ENCODE data around the gene TYK2. TPM values are rescaled to one million over a fixed set of nuclear protein-coding genes. Genes with fewer than 3 reads are reported as not detected.

TYK2 gene
- total RNA-seq, 1 donor from 2014 or later, result 71.5 TPM

- DNase-seq (ENCODE audit: low spot score), result no peak
Measured at GRCh38 chr19:10335352-10335985, 44.9 kb downstream of the TYK2 start.

- DNase-seq (ENCODE audit: low spot score), result peak; percentile 97
Measured at GRCh38 chr19:10334588-10335351, 45.6 kb downstream of the TYK2 start.

GRCh38 chr19:10333758-10334587 lies 46.4 kb downstream of the TYK2 start:
- DNase-seq (ENCODE audit: low spot score), result peak; percentile 10

GRCh38 chr19:10332965-10333757 lies 47.2 kb downstream of the TYK2 start, which contains the start of gene RAVER1:
Gene RAVER1, minus strand, starts transcription at chr19:10333529. Its CDS starts 22 bp downstream, at chr19:10333507.
- DNase-seq (ENCODE audit: low spot score), result peak; percentile 99

- no peak for DNase-seq (ENCODE audit: low spot score)
Measured at GRCh38 chr19:10332158-10332964, 48.0 kb downstream of the TYK2 start.

- DNase-seq (ENCODE audit: low spot score), result no peak
Measured at GRCh38 chr19:10329555-10329954, 50.8 kb downstream of the TYK2 start.

GRCh38 chr19:10328558-10329429 lies 51.6 kb downstream of the TYK2 start:
- no peak for DNase-seq (ENCODE audit: low spot score)

GRCh38 chr19:10327793-10328192 lies 52.6 kb downstream of the TYK2 start:
- DNase-seq (ENCODE audit: low spot score), result no peak

GRCh38 chr19:10325732-10326131 lies 54.6 kb downstream of the TYK2 start:
- no peak for DNase-seq (ENCODE audit: low spot score)

- no peak for DNase-seq (ENCODE audit: low spot score)
Measured at GRCh38 chr19:10321874-10322835, 58.2 kb downstream of the TYK2 start.

- no peak for DNase-seq (ENCODE audit: low spot score)
Measured at GRCh38 chr19:10321417-10321797, 59.0 kb downstream of the TYK2 start.

GRCh38 chr19:10320602-10321416 lies 59.6 kb downstream of the TYK2 start:
- no peak for DNase-seq (ENCODE audit: low spot score)

GRCh38 chr19:10318807-10319682 lies 61.3 kb downstream of the TYK2 start:
- DNase-seq (ENCODE audit: low spot score), result no peak

- DNase-seq (ENCODE audit: low spot score), result no peak
Measured at GRCh38 chr19:10317857-10318462, 62.4 kb downstream of the TYK2 start.

- DNase-seq (ENCODE audit: low spot score), result no peak
Measured at GRCh38 chr19:10317045-10317856, 63.1 kb downstream of the TYK2 start.

All from umbilical cord (tissue), 2 donors.